HCEC 1CT (cell line): Measurements from ENCODE around the gene CYTIP.

Experiments used
- DNase-seq: peaks from one replicate; pipeline ENCODE4 v3.0.0-alpha.2; 2017

CYTIP gene

DNA sequence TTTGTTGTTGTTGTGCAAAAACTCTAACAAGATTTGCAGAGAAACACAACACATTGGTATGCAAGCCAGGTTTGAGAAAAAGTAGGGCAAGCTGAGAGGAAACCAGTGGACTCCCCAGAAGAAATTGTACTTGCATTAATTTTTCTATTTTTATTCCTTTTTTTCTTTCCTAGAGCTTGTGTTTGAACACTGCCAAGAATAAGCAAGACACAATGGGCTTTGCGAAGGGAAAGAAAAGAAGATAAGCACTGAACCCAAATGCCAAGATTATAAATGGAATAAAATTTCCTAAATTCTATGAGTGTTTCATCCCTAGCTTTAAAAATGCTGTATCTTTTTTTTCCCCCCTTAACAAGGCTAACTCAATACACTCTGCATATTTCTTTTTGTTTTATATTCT lies 17.0 kb upstream of the CYTIP start:
- no peak for DNase-seq

GRCh38 chr2:157460384-157460837 lies 16.5 kb upstream of the CYTIP start:
- no peak for DNase-seq

DNA sequence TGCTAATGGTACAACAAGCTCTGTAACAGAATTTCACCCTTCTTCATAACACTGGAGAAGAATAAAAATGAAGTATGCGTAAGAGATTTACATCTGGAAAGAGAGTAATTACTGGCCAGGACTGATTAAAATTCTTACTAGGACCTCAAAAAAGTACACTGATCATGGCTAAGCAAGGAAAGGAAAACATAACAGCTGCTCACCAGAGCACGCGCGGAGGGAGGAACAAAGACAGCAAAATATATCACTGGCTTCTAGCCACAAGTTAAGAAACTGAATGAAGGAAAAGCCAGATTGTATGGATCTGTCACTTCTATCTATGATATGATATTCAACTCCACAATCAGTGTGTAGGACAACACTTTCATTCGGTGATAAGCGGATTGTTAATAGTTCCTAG lies 15.6 kb upstream of the CYTIP start:
- DNase-seq: no peak

DNA sequence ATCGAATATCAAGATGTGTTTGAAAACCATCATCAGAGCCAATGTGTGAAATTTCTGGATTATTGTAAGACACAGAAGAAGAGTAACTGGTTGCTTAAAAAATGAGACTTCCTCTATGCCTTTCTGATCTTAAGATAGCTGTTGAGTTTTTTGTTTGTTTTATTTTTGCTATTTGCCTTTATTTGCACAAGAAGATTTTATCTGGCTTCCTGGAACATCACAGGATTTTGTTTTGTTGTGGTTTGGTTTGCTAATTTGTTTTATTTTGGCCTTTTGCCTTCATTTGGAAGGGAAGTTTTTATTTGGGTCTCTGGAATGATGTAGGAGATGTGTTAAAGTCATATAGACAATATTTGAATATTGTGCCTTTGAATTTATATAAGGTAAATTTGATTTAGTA lies 3.9 kb upstream of the CYTIP start:
- no peak for DNase-seq

GRCh38 chr2:157447031-157447430 lies 3.1 kb upstream of the CYTIP start:
- DNase-seq: no peak

GRCh38 chr2:157444641-157445040 lies 752 bp upstream of the CYTIP start:
- no peak for DNase-seq

DNA sequence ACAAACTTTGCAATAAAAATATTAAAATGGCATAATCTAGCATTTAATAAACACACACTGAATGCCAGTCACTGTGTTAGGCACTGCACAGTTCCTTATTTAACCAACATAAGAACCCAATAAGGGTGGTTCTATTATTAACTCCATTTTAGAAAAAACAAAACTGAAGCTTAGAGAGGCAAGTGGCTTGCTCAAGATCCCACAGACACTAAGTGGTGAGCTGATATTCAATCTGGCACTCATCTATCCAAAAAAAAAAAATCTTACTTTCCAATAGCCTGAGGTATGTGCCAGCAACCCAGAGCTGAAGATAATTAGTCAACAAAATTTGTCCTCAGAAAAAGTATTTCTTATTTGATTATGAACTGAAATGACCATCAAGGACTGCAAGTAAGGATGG lies 799 bp downstream of the CYTIP start:
- no peak for DNase-seq

GRCh38 chr2:157442636-157443035 lies 1.3 kb downstream of the CYTIP start:
- DNase-seq: no peak

GRCh38 chr2:157442191-157442590 lies 1.7 kb downstream of the CYTIP start:
- DNase-seq: no peak

- DNase-seq: no peak
These were observed 2.8 kb downstream of the CYTIP start for GRCh38 chr2:157441072-157441454.

- no peak for DNase-seq
These were observed 3.4 kb downstream of the CYTIP start for GRCh38 chr2:157440404-157441071.

DNA sequence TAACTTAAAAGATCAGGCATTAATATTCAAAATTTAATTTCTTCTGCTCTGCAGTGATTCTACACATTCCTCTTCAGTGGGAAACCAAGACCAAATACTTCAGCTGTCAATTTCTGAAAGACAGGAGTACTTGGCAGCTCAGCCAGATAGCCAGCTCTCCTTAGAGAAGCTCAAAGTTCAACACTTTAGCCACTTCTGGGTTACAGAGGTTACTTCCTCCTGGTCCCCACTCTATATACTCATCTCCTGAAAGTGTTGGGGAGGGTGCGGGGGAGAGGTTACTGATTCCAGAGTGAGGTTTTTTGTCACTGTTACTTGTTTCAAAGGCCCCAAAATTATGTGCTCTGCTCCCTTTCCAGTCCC lies 4.1 kb downstream of the CYTIP start:
- no peak for DNase-seq

DNA sequence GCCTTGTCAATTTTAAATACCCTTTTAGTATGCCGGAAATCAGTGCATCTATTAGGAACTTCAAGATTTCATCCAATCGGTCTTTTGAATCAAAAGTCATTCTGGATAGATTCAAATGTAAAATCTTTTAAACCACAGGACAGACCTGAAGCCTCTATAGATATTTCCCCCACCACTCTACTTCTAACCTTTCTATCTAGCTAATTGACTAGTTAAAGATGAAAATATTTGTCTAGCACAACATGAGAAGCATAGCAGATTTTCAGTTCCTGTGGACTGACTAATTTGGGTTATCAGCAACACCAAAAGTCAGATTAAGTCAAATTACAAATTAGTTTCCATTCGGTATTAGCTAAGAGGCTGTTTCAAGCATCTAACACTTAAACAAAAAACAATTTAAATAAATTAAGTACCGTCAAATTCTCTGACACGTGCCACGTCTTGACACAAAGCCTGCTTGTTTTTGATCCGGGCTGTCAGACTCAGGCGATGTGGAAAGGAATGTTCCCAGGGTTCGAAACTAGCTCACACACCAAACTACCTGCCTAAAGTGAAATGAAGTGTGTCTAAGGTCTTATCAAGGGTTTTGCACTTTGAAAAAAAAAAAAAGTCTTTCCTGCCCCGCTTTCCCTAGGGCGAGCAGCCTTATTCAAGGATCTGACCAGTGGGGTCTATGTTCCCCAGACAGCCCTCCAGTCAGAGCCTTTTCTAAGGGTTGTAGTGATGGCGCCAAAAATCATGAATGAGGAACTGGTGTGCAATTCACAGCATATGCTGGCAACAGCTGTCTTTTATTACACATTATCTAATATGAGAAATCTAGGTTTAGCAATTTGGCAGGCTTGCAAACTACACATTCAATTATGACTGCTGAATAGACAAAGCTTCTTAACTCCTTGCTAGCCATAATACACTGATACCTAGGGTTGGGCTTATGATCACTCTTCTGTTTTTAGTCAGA lies 4.7 kb downstream of the CYTIP start:
- DNase-seq: peak; percentile 60

- peak; percentile 27 for DNase-seq
These were observed 10.5 kb downstream of the CYTIP start for GRCh38 chr2:157433394-157433793.

GRCh38 chr2:157432475-157433106 lies 11.3 kb downstream of the CYTIP start:
- no peak for DNase-seq

DNA sequence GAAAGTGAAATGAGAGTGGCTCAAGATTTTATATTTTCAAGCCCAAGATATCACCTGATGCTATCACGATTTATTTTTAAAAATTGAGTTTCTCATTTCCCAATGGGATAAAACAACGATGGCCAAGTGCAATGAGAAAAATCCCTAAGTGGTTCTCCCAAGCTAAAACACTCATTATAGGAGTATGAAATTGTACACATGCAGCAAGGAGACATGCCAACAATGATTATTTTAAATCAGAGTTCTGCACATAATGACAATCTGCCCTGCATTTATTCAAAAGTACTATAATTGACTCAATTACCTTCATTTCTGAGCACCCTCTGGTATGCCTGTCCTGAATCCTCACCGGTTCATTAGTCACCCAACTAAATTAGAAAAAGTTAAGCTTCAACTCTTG lies 12.7 kb downstream of the CYTIP start:
- DNase-seq: no peak

DNA sequence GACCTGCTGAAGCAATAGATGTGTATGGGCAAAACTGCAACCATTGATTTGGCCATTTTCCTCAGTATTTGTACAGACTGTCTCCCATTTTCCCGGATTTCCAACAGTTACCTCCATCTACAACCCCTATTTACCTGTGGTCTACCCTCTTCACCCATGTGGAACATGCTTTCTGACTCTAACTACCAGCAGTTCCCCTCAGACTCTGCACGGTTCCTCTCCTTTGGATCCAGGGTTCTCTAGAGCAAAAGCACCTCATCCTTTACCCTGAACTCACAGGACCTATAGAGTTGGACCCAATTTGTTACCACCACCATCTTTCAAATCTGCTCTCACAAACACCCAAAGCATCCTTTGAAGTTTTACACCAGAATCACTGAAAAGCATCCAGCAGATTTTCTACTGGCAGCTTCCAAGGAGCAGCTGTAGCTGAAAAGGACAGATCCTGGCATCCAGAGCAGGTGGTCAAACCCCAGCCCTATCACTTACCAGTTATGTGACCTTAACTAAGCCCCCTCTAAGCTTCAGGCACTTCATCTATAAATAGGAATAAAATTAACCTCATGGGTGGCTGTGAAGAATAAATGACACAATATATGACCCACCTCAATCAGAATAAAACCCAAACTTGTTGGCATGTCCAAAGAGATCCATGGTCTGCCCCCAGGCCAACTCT lies 15.3 kb downstream of the CYTIP start:
- no peak for DNase-seq

- DNase-seq: no peak
These were observed 16.0 kb downstream of the CYTIP start for GRCh38 chr2:157427922-157428303.

DNA sequence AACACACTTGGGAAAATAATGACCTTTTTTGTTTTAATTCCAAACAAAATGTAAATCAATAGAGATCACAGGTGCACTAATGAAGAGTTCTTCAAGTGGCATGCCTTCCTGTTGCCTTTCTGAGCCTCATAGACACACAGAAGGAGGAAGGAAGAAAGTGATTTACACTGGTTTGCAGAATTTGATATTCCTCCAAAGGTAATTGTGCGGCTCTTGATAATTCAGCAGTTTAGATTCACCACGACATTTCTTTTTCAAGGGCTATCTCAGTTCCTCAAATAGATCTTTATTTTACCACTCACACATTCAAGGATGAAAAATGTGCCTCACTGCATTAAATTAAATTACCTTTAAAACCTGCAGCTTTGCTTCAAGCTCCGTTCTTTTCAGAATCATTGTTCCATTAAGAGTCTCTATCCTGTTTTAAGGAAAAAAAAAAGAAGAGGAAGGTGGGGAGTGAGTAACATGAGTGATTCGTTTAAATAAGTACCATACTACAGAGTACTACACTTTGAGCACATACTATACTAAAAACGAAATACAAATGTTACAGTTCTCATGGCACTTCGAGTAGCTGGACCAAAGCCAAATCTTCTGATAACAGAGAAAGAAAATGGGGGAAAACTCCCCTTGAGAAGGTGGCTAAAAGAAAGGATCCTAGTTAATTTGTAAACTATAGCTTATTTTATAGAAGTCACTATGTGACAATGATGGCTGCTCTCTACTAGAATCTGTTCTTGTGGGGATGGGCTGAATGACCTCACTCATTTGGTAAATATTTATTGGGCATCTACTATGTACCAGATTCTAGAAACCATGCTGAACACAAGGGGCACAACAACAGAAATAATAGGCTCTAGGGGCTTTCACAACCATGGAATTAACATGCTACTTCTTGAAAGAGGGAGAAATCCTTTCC lies 16.6 kb downstream of the CYTIP start:
- DNase-seq: no peak

GRCh38 chr2:157426477-157426994 lies 17.4 kb downstream of the CYTIP start:
- DNase-seq: no peak

- DNase-seq: no peak
These were observed 19.5 kb downstream of the CYTIP start for GRCh38 chr2:157424374-157424773.

- DNase-seq: no peak
These were observed 21.9 kb downstream of the CYTIP start for GRCh38 chr2:157421964-157422363.
